Measurements from ENCODE around the gene PRDM16. TPM values are rescaled to one million over a fixed set of nuclear protein-coding genes. Genes with fewer than 3 reads are reported as not detected.

PRDM16 gene
- polyA plus RNA-seq, 1 donor from 2014 or later: 0.21 TPM

DNA sequence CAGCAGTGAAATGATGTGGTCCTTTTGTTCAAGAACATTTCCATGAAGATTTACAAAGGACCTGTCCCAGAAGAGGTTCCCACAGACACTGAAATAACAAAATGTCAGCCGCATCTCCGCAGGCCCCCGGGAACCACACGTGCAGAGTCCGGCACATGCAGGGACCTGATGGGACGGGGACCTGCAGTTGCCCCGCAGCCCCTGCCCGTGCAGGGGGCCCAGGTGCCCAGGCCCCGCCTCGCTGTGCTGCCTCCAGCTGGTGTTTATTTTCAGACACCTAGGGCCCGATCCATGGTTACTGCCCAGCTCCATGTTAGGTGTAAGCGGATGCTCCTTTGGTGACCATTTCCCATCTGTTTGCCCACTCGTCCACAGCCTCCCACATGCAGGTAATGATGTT lies 236.2 kb downstream of the PRDM16 start:
- Histone ChIP-seq H3K4me2 (ENCODE audit: low read length) (no peak overlapping the region), H3K27me3 (ENCODE audit: insufficient read depth, low read depth, low read length) (no peaks in the 10 kb centered on the region), H3K27ac (ENCODE audit: low read length) (no peak overlapping the region), H4K20me1 (ENCODE audit: insufficient read depth) (no peaks in the 10 kb centered on the region), H3K9me3 (ENCODE audit: low read length) (no peaks in the 10 kb centered on the region), H3K79me2 (replicated peaks; ENCODE audit: insufficient read depth, low read length) (peaks cover 3% of the 10 kb centered on the region), H3K4me3 (ENCODE audit: low read length) (no peak overlapping the region), H2AFZ (ENCODE audit: low read depth, low read length) (no peak overlapping the region), H3K9me2 (ENCODE audit: insufficient read depth, low read length) (no peaks in the 10 kb centered on the region), H3K36me3 (ENCODE audit: insufficient read depth, low read length) (no peaks in the 10 kb centered on the region), H3F3A (ENCODE audit: insufficient read depth, low read length, poor library complexity, severe bottlenecking) (no peaks in the 10 kb centered on the region), H3K9ac (ENCODE audit: low read length) (no peak overlapping the region)
- TF ChIP-seq RAD21 (conservative IDR thresholded peaks at IDR 0.05) (no peak), EP300 (conservative IDR thresholded peaks at IDR 0.05; ENCODE audit: poor library complexity, severe bottlenecking) (no peak), SMC3 (conservative IDR thresholded peaks at IDR 0.05; ENCODE audit: poor library complexity) (no peak), EZH2 (IDR thresholded peaks at IDR 0.05; ENCODE audit: borderline replicate concordance, insufficient read depth, low read length, poor library complexity, severe bottlenecking) (no peak), POLR2AphosphoS5 (IDR thresholded peaks at IDR 0.05) (no peak), MXI1 (conservative IDR thresholded peaks at IDR 0.05; ENCODE audit: poor library complexity, severe bottlenecking) (no peak), TAF1 (IDR thresholded peaks at IDR 0.05; ENCODE audit: low read depth) (no peak)
- TF ChIP-seq, protein P1, sequence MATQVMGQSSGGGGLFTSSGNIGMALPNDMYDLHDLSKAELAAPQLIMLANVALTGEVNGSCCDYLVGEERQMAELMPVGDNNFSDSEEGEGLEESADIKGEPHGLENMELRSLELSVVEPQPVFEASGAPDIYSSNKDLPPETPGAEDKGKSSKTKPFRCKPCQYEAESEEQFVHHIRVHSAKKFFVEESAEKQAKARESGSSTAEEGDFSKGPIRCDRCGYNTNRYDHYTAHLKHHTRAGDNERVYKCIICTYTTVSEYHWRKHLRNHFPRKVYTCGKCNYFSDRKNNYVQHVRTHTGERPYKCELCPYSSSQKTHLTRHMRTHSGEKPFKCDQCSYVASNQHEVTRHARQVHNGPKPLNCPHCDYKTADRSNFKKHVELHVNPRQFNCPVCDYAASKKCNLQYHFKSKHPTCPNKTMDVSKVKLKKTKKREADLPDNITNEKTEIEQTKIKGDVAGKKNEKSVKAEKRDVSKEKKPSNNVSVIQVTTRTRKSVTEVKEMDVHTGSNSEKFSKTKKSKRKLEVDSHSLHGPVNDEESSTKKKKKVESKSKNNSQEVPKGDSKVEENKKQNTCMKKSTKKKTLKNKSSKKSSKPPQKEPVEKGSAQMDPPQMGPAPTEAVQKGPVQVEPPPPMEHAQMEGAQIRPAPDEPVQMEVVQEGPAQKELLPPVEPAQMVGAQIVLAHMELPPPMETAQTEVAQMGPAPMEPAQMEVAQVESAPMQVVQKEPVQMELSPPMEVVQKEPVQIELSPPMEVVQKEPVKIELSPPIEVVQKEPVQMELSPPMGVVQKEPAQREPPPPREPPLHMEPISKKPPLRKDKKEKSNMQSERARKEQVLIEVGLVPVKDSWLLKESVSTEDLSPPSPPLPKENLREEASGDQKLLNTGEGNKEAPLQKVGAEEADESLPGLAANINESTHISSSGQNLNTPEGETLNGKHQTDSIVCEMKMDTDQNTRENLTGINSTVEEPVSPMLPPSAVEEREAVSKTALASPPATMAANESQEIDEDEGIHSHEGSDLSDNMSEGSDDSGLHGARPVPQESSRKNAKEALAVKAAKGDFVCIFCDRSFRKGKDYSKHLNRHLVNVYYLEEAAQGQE (IDR thresholded peaks at IDR 0.05; ENCODE audit: borderline replicate concordance): no peak
- TF ChIP-seq, protein P2, sequence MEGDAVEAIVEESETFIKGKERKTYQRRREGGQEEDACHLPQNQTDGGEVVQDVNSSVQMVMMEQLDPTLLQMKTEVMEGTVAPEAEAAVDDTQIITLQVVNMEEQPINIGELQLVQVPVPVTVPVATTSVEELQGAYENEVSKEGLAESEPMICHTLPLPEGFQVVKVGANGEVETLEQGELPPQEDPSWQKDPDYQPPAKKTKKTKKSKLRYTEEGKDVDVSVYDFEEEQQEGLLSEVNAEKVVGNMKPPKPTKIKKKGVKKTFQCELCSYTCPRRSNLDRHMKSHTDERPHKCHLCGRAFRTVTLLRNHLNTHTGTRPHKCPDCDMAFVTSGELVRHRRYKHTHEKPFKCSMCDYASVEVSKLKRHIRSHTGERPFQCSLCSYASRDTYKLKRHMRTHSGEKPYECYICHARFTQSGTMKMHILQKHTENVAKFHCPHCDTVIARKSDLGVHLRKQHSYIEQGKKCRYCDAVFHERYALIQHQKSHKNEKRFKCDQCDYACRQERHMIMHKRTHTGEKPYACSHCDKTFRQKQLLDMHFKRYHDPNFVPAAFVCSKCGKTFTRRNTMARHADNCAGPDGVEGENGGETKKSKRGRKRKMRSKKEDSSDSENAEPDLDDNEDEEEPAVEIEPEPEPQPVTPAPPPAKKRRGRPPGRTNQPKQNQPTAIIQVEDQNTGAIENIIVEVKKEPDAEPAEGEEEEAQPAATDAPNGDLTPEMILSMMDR (IDR thresholded peaks at IDR 0.05; ENCODE audit: poor library complexity, severe bottlenecking): no peak

DNA sequence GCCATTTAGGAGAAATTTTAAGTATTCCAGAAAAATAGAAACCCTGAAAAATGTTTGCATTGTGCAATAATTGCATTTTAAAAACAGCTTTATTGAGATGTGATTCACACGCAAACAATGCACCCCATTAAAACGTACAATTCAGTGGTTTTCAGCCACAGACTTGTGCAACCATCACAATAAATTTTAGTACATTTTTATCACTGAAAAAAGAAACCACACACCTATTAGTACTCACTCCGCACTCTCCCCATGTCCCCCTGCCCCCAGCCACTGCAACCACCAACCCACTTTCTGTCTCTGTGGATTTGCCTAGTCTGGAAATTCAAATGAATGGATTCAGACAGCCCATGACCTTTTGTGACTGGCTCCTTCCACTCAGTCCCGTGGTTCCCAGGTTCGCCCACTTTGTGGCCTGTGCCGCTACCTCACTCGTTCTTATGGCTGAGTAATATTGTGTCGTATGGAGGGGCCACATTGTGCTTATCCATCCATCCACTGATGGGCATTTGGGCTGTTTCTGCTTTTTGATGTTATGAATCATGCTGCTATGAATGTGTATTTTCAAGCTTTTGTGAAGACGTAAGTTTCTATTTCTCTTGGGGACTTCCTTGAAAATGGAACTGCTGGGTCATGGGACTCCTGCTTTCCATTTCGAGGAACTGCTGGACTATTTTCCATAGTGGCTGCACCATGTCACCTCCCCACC lies 237.7 kb downstream of the PRDM16 start:
- Histone ChIP-seq H3K27me3 (ENCODE audit: insufficient read depth, low read depth, low read length) (no peaks in the 10 kb centered on the region), H3K4me3 (ENCODE audit: low read length) (no peak overlapping the region), H3K79me2 (replicated peaks; ENCODE audit: insufficient read depth, low read length) (peaks cover 3% of the 10 kb centered on the region), H4K20me1 (ENCODE audit: insufficient read depth) (no peaks in the 10 kb centered on the region), H3K27ac (ENCODE audit: low read length) (no peak overlapping the region), H3K36me3 (ENCODE audit: insufficient read depth, low read length) (no peaks in the 10 kb centered on the region), H3K9ac (ENCODE audit: low read length) (no peak overlapping the region), H3K9me3 (ENCODE audit: low read length) (no peaks in the 10 kb centered on the region), H3K4me2 (ENCODE audit: low read length) (no peak overlapping the region), H3K9me2 (ENCODE audit: insufficient read depth, low read length) (no peaks in the 10 kb centered on the region), H2AFZ (ENCODE audit: low read depth, low read length) (no peak overlapping the region), H3F3A (ENCODE audit: insufficient read depth, low read length, poor library complexity, severe bottlenecking) (no peaks in the 10 kb centered on the region)
- TF ChIP-seq, protein P2 (IDR thresholded peaks at IDR 0.05; ENCODE audit: poor library complexity, severe bottlenecking): no peak
- TF ChIP-seq, protein P1 (IDR thresholded peaks at IDR 0.05; ENCODE audit: borderline replicate concordance): no peak
- TF ChIP-seq POLR2AphosphoS5 (IDR thresholded peaks at IDR 0.05) (no peak), EZH2 (IDR thresholded peaks at IDR 0.05; ENCODE audit: borderline replicate concordance, insufficient read depth, low read length, poor library complexity, severe bottlenecking) (no peak), MXI1 (conservative IDR thresholded peaks at IDR 0.05; ENCODE audit: poor library complexity, severe bottlenecking) (no peak), SMC3 (conservative IDR thresholded peaks at IDR 0.05; ENCODE audit: poor library complexity) (no peak)

Data from neural cell (in vitro differentiated cells).